GM23338 (cell line): Measurements from ENCODE around the gene HMHB1. TPM values are rescaled to one million over a fixed set of nuclear protein-coding genes. Genes with fewer than 3 reads are reported as not detected.

Experiments
- ATAC-seq: fragments of 200-7000 bp; cut with Tn5 transposase; 3 replicates; pipeline ENCODE4 v1.9.1; 2020
- DNase-seq: peaks from one replicate; pipeline ENCODE4 v3.0.0-alpha.2; 2015; ENCODE audit warnings: low spot score
- H2AFZ ChIP-seq: fragments of 200-600 bp; sonication (generic); 2 replicates; pipeline ENCODE4 v1.8.0; 2016; ENCODE audit warnings: antibody characterized with exemption, mild to moderate bottlenecking, moderate library complexity
- H3F3A ChIP-seq: fragments of 200-600 bp; sonication (generic); replicated peaks from 2 replicates; pipeline ENCODE4 v1.8.0; 2017; ENCODE audit warnings: antibody characterized with exemption, mixed run types, low read depth
- H3K27ac ChIP-seq: fragments of 200-600 bp; sonication (generic); 2 replicates; pipeline ENCODE4 v1.6.1; 2016; ENCODE audit warnings: low read depth
- H3K27me3 ChIP-seq: fragments of 200-600 bp; sonication (generic); 2 replicates; pipeline ENCODE4 v1.8.0; 2016; ENCODE audit warnings: mild to moderate bottlenecking, mixed run types, moderate library complexity; ENCODE audit not compliant: insufficient read depth
- H3K36me3 ChIP-seq: fragments of 200-600 bp; sonication (generic); 2 replicates; pipeline ENCODE4 v1.8.0; 2016; ENCODE audit warnings: mild to moderate bottlenecking; ENCODE audit not compliant: insufficient read depth
- H3K4me1 ChIP-seq: fragments of 200-600 bp; sonication (generic); 2 replicates; pipeline ENCODE4 v1.8.0; 2016; ENCODE audit warnings: mild to moderate bottlenecking, moderate library complexity; ENCODE audit not compliant: insufficient read depth
- H3K4me2 ChIP-seq: fragments of 200-600 bp; sonication (generic); 2 replicates; pipeline ENCODE4 v1.7.1; 2017; ENCODE audit warnings: mixed run types
- H3K4me3 ChIP-seq: fragments of 200-600 bp; sonication (generic); 2 replicates; pipeline ENCODE4 v1.6.1; 2016; ENCODE audit warnings: mixed run types
- H3K79me2 ChIP-seq: fragments of 200-600 bp; sonication (generic); replicated peaks from 2 replicates; pipeline ENCODE4 v1.8.0; 2017; ENCODE audit warnings: mild to moderate bottlenecking; ENCODE audit not compliant: insufficient read depth
- H3K9me2 ChIP-seq: fragments of 200-600 bp; sonication (generic); 2 replicates; pipeline ENCODE4 v1.8.0; 2017; ENCODE audit not compliant: insufficient read depth
- H4K20me1 ChIP-seq: fragments of 200-600 bp; sonication (generic); replicated peaks from 2 replicates; pipeline ENCODE4 v1.8.0; 2017; ENCODE audit warnings: mild to moderate bottlenecking; ENCODE audit not compliant: insufficient read depth
- H3K27ac Mint-ChIP-seq: 2 replicates; pipeline ENCODE4 v1.8.0; 2020; ENCODE audit warnings: inconsistent platforms, mild to moderate bottlenecking, moderate library complexity, mixed read lengths
- H3K27me3 Mint-ChIP-seq: 3 replicates; pipeline ENCODE4 v1.8.0; 2022; ENCODE audit warnings: low read depth, mild to moderate bottlenecking, moderate library complexity, mixed read lengths, inconsistent platforms; ENCODE audit not compliant: insufficient read depth, poor library complexity
- H3K36me3 Mint-ChIP-seq: 3 replicates; pipeline ENCODE4 v1.8.0; 2021; ENCODE audit warnings: low read depth, mild to moderate bottlenecking, inconsistent platforms, moderate library complexity, mixed read lengths
- H3K4me1 Mint-ChIP-seq: 3 replicates; pipeline ENCODE4 v1.8.0; 2020; ENCODE audit warnings: mild to moderate bottlenecking, inconsistent platforms, mixed read lengths
- H3K4me3 Mint-ChIP-seq: 3 replicates; pipeline ENCODE4 v1.8.0; 2021; ENCODE audit warnings: moderate library complexity, mild to moderate bottlenecking, inconsistent platforms, mixed read lengths
- H3K9me3 Mint-ChIP-seq: 3 replicates; pipeline ENCODE4 v1.8.0; 2020; ENCODE audit warnings: moderate library complexity, mild to moderate bottlenecking, inconsistent platforms, mixed read lengths
- CREB1 ChIP-seq: fragments of 250-450 bp; sonication (Bioruptor Pico); IDR thresholded peaks from 2 replicates; pipeline ENCODE4 v1.5.0; 2020; ENCODE audit warnings: low read depth, mild to moderate bottlenecking, moderate library complexity
- ETS1 ChIP-seq: IDR thresholded peaks from 2 replicates; pipeline ENCODE4 v1.6.1; 2016; ENCODE audit warnings: antibody characterized with exemption
- EZH2 ChIP-seq: fragments of 200-600 bp; sonication (generic); IDR thresholded peaks from one replicate; pipeline ENCODE4 v1.8.0; 2017; ENCODE audit warnings: antibody characterized with exemption, mild to moderate bottlenecking, low read depth; ENCODE audit not compliant: unreplicated experiment
- EZH2phosphoT487 ChIP-seq: fragments of 200-600 bp; sonication (generic); IDR thresholded peaks from one replicate; pipeline ENCODE4 v1.8.1; 2018; ENCODE audit warnings: antibody characterized with exemption; ENCODE audit not compliant: unreplicated experiment
- JUNB ChIP-seq: IDR thresholded peaks from one replicate; pipeline ENCODE4 v1.6.1; 2016; ENCODE audit warnings: antibody characterized with exemption; ENCODE audit not compliant: unreplicated experiment
- NANOG ChIP-seq: IDR thresholded peaks from 2 replicates; pipeline ENCODE4 v1.6.1; 2016; ENCODE audit warnings: antibody characterized with exemption, borderline replicate concordance
- POLR2AphosphoS5 ChIP-seq: IDR thresholded peaks from 2 replicates; pipeline ENCODE4 v1.6.1; 2016; ENCODE audit warnings: antibody characterized with exemption, low read depth
- STAT1 ChIP-seq: IDR thresholded peaks from one replicate; pipeline ENCODE4 v1.6.1; 2016; ENCODE audit warnings: antibody characterized with exemption; ENCODE audit not compliant: unreplicated experiment
- ZNF114 ChIP-seq: fragments of 250-450 bp; sonication (Bioruptor Pico); IDR thresholded peaks from 2 replicates; pipeline ENCODE4 v1.5.0; 2020; ENCODE audit warnings: mild to moderate bottlenecking, moderate library complexity
- ZNF331 ChIP-seq: fragments of 250-450 bp; sonication (Bioruptor Pico); IDR thresholded peaks from 2 replicates; pipeline ENCODE4 v1.5.0; 2020; ENCODE audit warnings: low read depth, mild to moderate bottlenecking, moderate library complexity
- polyA plus RNA-seq: library from polyadenylated mRNA; unstranded; fragments of >200 nt; fragmentation: Nextera tagmentation; extraction: Ambion mirVana; gene quantifications from 2 replicates; pipeline ENCODE4 v1.2.1, GENCODE V29; 2016
- total RNA-seq: library from RNA; depleted of rRNA; stranded (reverse); fragments of >200 nt; shearing (Covaris generic); gene quantifications from 2 replicates; pipeline ENCODE4 v1.2.3, GENCODE V29; 2014
- TF ChIP-seq, protein P1 (sequence below): IDR thresholded peaks from one replicate; pipeline ENCODE4 v1.6.1; 2018; ENCODE audit warnings: antibody characterized with exemption; ENCODE audit not compliant: unreplicated experiment
- TF ChIP-seq, protein P2 (sequence below): fragments of 250-450 bp; sonication (Bioruptor Pico); IDR thresholded peaks from 2 replicates; pipeline ENCODE4 v1.5.0; 2020; ENCODE audit warnings: mild to moderate bottlenecking, moderate library complexity
- TF ChIP-seq, protein P3 (sequence below), 2 experiments: fragments of 200-600 bp in 1 of 2; sonication (generic) in 1 of 2; conservative IDR thresholded peaks; 2 replicates each; pipeline versions ENCODE4 v1.5.1 to v1.6.1; 2016 to 2017; ENCODE audit warnings: antibody characterized with exemption in 2 of 2, low read depth in 2 of 2, mild to moderate bottlenecking in 2 of 2, moderate library complexity in 1 of 2

The HMHB1 gene
- total and polyA plus RNA-seq, 2 experiments from 2014 or later = not detected

DNA sequence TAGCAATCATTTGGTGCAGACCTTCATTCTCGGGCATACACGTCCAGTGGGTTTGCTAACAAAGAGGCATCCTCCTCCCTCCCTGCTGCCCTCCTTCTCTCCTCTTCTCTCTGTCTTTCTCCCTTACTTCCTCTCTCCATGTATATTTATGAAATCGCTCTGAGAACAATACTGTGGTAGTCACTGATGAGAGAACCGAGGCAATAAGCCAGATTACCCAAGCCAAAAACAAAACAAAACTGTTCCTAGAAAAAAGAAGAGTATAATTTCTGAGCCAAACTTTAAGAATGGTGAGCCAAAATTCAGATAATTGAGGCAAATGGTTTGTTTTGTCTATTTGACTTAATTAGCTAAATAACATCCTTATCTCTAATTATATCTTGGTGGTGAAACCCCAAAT, 15.8 kb upstream of the HMHB1 start:
- no peak for ATAC-seq
- TF ChIP-seq ETS1 = no peak
- no peak for TF ChIP-seq STAT1
- TF ChIP-seq, protein P1, sequence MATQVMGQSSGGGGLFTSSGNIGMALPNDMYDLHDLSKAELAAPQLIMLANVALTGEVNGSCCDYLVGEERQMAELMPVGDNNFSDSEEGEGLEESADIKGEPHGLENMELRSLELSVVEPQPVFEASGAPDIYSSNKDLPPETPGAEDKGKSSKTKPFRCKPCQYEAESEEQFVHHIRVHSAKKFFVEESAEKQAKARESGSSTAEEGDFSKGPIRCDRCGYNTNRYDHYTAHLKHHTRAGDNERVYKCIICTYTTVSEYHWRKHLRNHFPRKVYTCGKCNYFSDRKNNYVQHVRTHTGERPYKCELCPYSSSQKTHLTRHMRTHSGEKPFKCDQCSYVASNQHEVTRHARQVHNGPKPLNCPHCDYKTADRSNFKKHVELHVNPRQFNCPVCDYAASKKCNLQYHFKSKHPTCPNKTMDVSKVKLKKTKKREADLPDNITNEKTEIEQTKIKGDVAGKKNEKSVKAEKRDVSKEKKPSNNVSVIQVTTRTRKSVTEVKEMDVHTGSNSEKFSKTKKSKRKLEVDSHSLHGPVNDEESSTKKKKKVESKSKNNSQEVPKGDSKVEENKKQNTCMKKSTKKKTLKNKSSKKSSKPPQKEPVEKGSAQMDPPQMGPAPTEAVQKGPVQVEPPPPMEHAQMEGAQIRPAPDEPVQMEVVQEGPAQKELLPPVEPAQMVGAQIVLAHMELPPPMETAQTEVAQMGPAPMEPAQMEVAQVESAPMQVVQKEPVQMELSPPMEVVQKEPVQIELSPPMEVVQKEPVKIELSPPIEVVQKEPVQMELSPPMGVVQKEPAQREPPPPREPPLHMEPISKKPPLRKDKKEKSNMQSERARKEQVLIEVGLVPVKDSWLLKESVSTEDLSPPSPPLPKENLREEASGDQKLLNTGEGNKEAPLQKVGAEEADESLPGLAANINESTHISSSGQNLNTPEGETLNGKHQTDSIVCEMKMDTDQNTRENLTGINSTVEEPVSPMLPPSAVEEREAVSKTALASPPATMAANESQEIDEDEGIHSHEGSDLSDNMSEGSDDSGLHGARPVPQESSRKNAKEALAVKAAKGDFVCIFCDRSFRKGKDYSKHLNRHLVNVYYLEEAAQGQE = no peak
- no peak for TF ChIP-seq EZH2phosphoT487
- TF ChIP-seq, protein P2, sequence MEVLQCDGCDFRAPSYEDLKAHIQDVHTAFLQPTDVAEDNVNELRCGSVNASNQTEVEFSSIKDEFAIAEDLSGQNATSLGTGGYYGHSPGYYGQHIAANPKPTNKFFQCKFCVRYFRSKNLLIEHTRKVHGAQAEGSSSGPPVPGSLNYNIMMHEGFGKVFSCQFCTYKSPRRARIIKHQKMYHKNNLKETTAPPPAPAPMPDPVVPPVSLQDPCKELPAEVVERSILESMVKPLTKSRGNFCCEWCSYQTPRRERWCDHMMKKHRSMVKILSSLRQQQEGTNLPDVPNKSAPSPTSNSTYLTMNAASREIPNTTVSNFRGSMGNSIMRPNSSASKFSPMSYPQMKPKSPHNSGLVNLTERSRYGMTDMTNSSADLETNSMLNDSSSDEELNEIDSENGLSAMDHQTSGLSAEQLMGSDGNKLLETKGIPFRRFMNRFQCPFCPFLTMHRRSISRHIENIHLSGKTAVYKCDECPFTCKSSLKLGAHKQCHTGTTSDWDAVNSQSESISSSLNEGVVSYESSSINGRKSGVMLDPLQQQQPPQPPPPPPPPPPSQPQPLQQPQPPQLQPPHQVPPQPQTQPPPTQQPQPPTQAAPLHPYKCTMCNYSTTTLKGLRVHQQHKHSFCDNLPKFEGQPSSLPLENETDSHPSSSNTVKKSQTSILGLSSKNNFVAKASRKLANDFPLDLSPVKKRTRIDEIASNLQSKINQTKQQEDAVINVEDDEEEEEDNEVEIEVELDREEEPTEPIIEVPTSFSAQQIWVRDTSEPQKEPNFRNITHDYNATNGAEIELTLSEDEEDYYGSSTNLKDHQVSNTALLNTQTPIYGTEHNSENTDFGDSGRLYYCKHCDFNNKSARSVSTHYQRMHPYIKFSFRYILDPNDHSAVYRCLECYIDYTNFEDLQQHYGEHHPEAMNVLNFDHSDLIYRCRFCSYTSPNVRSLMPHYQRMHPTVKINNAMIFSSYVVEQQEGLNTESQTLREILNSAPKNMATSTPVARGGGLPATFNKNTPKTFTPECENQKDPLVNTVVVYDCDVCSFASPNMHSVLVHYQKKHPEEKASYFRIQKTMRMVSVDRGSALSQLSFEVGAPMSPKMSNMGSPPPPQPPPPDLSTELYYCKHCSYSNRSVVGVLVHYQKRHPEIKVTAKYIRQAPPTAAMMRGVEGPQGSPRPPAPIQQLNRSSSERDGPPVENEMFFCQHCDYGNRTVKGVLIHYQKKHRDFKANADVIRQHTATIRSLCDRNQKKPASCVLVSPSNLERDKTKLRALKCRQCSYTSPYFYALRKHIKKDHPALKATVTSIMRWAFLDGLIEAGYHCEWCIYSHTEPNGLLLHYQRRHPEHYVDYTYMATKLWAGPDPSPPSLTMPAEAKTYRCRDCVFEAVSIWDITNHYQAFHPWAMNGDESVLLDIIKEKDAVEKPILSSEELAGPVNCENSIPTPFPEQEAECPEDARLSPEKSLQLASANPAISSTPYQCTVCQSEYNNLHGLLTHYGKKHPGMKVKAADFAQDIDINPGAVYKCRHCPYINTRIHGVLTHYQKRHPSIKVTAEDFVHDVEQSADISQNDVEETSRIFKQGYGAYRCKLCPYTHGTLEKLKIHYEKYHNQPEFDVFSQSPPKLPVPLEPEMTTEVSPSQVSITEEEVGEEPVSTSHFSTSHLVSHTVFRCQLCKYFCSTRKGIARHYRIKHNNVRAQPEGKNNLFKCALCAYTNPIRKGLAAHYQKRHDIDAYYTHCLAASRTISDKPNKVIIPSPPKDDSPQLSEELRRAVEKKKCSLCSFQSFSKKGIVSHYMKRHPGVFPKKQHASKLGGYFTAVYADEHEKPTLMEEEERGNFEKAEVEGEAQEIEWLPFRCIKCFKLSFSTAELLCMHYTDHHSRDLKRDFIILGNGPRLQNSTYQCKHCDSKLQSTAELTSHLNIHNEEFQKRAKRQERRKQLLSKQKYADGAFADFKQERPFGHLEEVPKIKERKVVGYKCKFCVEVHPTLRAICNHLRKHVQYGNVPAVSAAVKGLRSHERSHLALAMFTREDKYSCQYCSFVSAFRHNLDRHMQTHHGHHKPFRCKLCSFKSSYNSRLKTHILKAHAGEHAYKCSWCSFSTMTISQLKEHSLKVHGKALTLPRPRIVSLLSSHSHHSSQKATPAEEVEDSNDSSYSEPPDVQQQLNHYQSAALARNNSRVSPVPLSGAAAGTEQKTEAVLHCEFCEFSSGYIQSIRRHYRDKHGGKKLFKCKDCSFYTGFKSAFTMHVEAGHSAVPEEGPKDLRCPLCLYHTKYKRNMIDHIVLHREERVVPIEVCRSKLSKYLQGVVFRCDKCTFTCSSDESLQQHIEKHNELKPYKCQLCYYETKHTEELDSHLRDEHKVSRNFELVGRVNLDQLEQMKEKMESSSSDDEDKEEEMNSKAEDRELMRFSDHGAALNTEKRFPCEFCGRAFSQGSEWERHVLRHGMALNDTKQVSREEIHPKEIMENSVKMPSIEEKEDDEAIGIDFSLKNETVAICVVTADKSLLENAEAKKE (CRISPR knock-in tag) = no peak
- TF ChIP-seq NANOG = no peak
- no peak for TF ChIP-seq ZNF331 (CRISPR knock-in tag)
- TF ChIP-seq POLR2AphosphoS5 = no peak
- TF ChIP-seq, protein P3, sequence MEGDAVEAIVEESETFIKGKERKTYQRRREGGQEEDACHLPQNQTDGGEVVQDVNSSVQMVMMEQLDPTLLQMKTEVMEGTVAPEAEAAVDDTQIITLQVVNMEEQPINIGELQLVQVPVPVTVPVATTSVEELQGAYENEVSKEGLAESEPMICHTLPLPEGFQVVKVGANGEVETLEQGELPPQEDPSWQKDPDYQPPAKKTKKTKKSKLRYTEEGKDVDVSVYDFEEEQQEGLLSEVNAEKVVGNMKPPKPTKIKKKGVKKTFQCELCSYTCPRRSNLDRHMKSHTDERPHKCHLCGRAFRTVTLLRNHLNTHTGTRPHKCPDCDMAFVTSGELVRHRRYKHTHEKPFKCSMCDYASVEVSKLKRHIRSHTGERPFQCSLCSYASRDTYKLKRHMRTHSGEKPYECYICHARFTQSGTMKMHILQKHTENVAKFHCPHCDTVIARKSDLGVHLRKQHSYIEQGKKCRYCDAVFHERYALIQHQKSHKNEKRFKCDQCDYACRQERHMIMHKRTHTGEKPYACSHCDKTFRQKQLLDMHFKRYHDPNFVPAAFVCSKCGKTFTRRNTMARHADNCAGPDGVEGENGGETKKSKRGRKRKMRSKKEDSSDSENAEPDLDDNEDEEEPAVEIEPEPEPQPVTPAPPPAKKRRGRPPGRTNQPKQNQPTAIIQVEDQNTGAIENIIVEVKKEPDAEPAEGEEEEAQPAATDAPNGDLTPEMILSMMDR (conservative IDR thresholded peaks at IDR 0.05; ENCODE audit: low read depth in 2 of 2) = no peak
- no peak for TF ChIP-seq ZNF114 (CRISPR knock-in tag)
- no peak for TF ChIP-seq JUNB
- TF ChIP-seq CREB1 (CRISPR knock-in tag) = no peak
- no peak for TF ChIP-seq EZH2
- no peak overlapping the region for H3K27ac ChIP-seq
- H3K4me3 Mint-ChIP-seq = no peak overlapping the region
- no peak for DNase-seq
- no peak overlapping the region for H3K27ac Mint-ChIP-seq
- no peaks in the 10 kb centered on the region for H3K4me1 ChIP-seq
- peaks cover 11% of the 10 kb centered on the region; the same call in 2 of the 3 replicates for H3K4me1 Mint-ChIP-seq
- no peak overlapping the region for H3K4me2 ChIP-seq
- H2AFZ ChIP-seq = no peak overlapping the region
- no peaks in the 10 kb centered on the region for H3K9me3 Mint-ChIP-seq
- H3K4me3 ChIP-seq = no peak overlapping the region
- peaks cover 4% of the 10 kb centered on the region for H3K27me3 Mint-ChIP-seq
- no peaks in the 10 kb centered on the region for H3K36me3 Mint-ChIP-seq
- no peaks in the 10 kb centered on the region for H3F3A ChIP-seq
- H3K36me3 ChIP-seq = no peaks in the 10 kb centered on the region
- no peaks in the 10 kb centered on the region for H3K27me3 ChIP-seq
- H4K20me1 ChIP-seq = no peaks in the 10 kb centered on the region
- no peaks in the 10 kb centered on the region for H3K79me2 ChIP-seq
- no peaks in the 10 kb centered on the region; the same call in 1 of the 2 replicates for H3K9me2 ChIP-seq
